ENCODE results near the gene NFATC1.

- TF ChIP-seq POLR2A (IDR thresholded peaks at IDR 0.05) (no peak), CTCF (IDR thresholded peaks at IDR 0.05) (no peak)
Measured at GRCh38 chr18:79542876-79543750, 147.4 kb downstream of the NFATC1 start.
